Esophagus muscularis mucosa (tissue), 4 donors: ENCODE measurements around the gene OR51B2.

Experiments
- CTCF ChIP-seq, 3 experiments: fragments of 200-600 bp in 2 of 3; fragments of 450-650 bp in 1 of 3; sonication (generic) in 2 of 3; IDR thresholded peaks; one replicate each; pipeline ENCODE4 v1.5.1; 2017 to 2019; ENCODE audit warnings: antibody characterized with exemption in 3 of 3, mild to moderate bottlenecking in 2 of 3, moderate library complexity in 1 of 3
- EP300 ChIP-seq: sonication (generic); formaldehyde crosslinking; IDR thresholded peaks from one replicate; pipeline ENCODE4 v1.6.1; 2017; ENCODE audit warnings: antibody characterized with exemption
- POLR2A ChIP-seq: fragments of 450-650 bp; IDR thresholded peaks from one replicate; pipeline ENCODE4 v1.6.1; 2017; ENCODE audit warnings: antibody characterized with exemption, moderate library complexity, mild to moderate bottlenecking, low read depth
- POLR2AphosphoS5 ChIP-seq, 2 donors: sonication (generic); formaldehyde crosslinking; IDR thresholded peaks; one replicate each; pipeline ENCODE4 v1.6.1; 2017; ENCODE audit warnings: antibody characterized with exemption in 2 of 2

- no peak for TF ChIP-seq CTCF (IDR thresholded peaks at IDR 0.05)
- no peak for TF ChIP-seq POLR2AphosphoS5 (IDR thresholded peaks at IDR 0.05)
- no peak for TF ChIP-seq EP300
- no peak for TF ChIP-seq POLR2A
Measured at GRCh38 chr11:5300251-5300650, 23.8 kb downstream of the OR51B2 start.
